Measurements from ENCODE around the gene DPP6.

Gene DPP6

GRCh38 chr7:154937837-154938236 is 885.6 kb downstream of the DPP6 start:
- DNase-seq (ENCODE audit: low read depth) = no peak

- DNase-seq (ENCODE audit: low read depth) = no peak
Observed at GRCh38 chr7:154942691-154943090, 890.5 kb downstream of the DPP6 start.

All from GM04503 (cell line).